ENCODE results near the gene FAM171A1. TPM values are rescaled to one million over a fixed set of nuclear protein-coding genes. Genes with fewer than 3 reads are reported as not detected.

The FAM171A1 gene
- total RNA-seq, 1 experiment from 2014 or later, result 46.5 TPM

- Histone ChIP-seq H3K36me3 (ENCODE audit: insufficient read depth, low read length, poor library complexity, severe bottlenecking) (no peaks in the 10 kb centered on the region), H3K4me3 (ENCODE audit: low read depth, low read length, poor library complexity, severe bottlenecking) (no peak overlapping the region), H3K27me3 (replicated peaks; ENCODE audit: insufficient read depth, low read depth, low read length, poor library complexity) (no peaks in the 10 kb centered on the region), H3K27ac (ENCODE audit: low read depth, low read length, poor library complexity, severe bottlenecking) (no peak overlapping the region), H3K4me1 (ENCODE audit: insufficient read depth, low read length, poor library complexity, severe bottlenecking) (no peaks in the 10 kb centered on the region), H3K9me3 (ENCODE audit: low read depth, low read length, poor library complexity, severe bottlenecking) (no peaks in the 10 kb centered on the region)
- intact Hi-C loops (cut with micrococcal nuclease; ENCODE audit: unreplicated experiment), result no loop called here
- TF ChIP-seq, protein P1, sequence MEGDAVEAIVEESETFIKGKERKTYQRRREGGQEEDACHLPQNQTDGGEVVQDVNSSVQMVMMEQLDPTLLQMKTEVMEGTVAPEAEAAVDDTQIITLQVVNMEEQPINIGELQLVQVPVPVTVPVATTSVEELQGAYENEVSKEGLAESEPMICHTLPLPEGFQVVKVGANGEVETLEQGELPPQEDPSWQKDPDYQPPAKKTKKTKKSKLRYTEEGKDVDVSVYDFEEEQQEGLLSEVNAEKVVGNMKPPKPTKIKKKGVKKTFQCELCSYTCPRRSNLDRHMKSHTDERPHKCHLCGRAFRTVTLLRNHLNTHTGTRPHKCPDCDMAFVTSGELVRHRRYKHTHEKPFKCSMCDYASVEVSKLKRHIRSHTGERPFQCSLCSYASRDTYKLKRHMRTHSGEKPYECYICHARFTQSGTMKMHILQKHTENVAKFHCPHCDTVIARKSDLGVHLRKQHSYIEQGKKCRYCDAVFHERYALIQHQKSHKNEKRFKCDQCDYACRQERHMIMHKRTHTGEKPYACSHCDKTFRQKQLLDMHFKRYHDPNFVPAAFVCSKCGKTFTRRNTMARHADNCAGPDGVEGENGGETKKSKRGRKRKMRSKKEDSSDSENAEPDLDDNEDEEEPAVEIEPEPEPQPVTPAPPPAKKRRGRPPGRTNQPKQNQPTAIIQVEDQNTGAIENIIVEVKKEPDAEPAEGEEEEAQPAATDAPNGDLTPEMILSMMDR (conservative IDR thresholded peaks at IDR 0.05; ENCODE audit: low read depth, low read length), result no peak
- ChIA-PET CTCF (no interaction called here), POLR2A (ENCODE audit: low non-redundant PET) (no interaction called here)
- no TSS peak for BruUV-seq (replicated peaks)
- DNase-seq (ENCODE audit: low spot score), result no peak
These were observed 159.6 kb downstream of the FAM171A1 start for GRCh38 chr10:15211464-15211979.

- BruUV-seq (replicated peaks), result no TSS peak
- no peak for DNase-seq (ENCODE audit: low spot score)
- intact Hi-C loops (cut with micrococcal nuclease; ENCODE audit: unreplicated experiment), result no loop called here
- no peak for TF ChIP-seq EZH2 (IDR thresholded peaks at IDR 0.05; ENCODE audit: borderline replicate concordance, low read depth, low read length, poor library complexity, severe bottlenecking)
- TF ChIP-seq, protein P1 (conservative IDR thresholded peaks at IDR 0.05; ENCODE audit: low read depth, low read length), result no peak
- no peaks in the 10 kb centered on the region for H3K9me3 ChIP-seq (ENCODE audit: low read depth, low read length, poor library complexity, severe bottlenecking)
- ChIA-PET POLR2A (ENCODE audit: low non-redundant PET) (no interaction called here), CTCF (no interaction called here)
- no peaks in the 10 kb centered on the region for H3K27me3 ChIP-seq (replicated peaks; ENCODE audit: insufficient read depth, low read depth, low read length, poor library complexity)
- no peak overlapping the region for H3K4me3 ChIP-seq (ENCODE audit: low read depth, low read length, poor library complexity, severe bottlenecking)
- H3K27ac ChIP-seq (ENCODE audit: low read depth, low read length, poor library complexity, severe bottlenecking), result no peak overlapping the region
- no peaks in the 10 kb centered on the region for H3K36me3 ChIP-seq (ENCODE audit: insufficient read depth, low read length, poor library complexity, severe bottlenecking)
- H3K4me1 ChIP-seq (ENCODE audit: insufficient read depth, low read length, poor library complexity, severe bottlenecking), result no peaks in the 10 kb centered on the region
These were observed 160.6 kb downstream of the FAM171A1 start for GRCh38 chr10:15210521-15210920.

DNA sequence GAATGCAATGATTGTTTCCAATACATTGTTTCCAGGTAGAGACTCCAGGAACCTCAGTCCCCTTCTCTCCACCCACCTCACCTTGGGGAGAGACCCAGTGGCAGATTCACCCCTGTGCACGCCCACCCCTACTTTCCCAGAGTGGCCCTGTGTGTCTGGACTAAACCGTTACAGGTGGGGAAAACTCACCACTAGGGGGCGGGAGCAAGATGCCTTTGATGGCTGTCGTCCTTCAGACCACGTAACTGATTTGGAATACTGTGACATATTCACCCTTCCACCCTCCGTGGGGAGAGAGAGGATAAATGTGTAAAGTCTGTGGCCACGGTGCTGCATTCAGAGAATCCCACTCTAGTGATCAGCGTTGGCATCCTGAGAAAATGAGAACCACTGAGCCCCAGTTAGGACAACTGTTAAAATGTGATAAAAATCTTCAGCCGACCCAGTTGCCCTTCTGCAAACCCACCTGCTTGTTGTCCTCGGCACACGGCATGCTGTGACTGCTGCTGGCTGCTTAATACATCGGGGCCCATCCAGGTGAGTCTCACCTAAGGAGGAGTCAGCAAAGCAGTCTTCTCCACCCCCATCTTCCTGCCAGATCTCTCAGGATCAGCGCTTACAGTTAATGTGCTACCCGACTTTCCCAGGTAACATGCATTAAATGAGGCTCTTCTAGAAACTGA, 161.1 kb downstream of the FAM171A1 start:
- intact Hi-C loops (cut with micrococcal nuclease; ENCODE audit: unreplicated experiment), result loop anchor here (2.0 kb wide), 1 partner anchor 161 kb away; the partner anchor contains the start of gene FAM171A1

More for the DNA sequence above, 161.1 kb downstream of the FAM171A1 start:
- no peaks in the 10 kb centered on the region for H3K27me3 ChIP-seq (replicated peaks; ENCODE audit: insufficient read depth, low read depth, low read length, poor library complexity)
- no peaks in the 10 kb centered on the region for H3K4me1 ChIP-seq (ENCODE audit: insufficient read depth, low read length, poor library complexity, severe bottlenecking)
- no peak overlapping the region for H3K27ac ChIP-seq (ENCODE audit: low read depth, low read length, poor library complexity, severe bottlenecking)
- no peaks in the 10 kb centered on the region for H3K36me3 ChIP-seq (ENCODE audit: insufficient read depth, low read length, poor library complexity, severe bottlenecking)
- peak; percentile 82 for DNase-seq (ENCODE audit: low spot score)
- CTCF ChIA-PET, result no interaction called here
- no peaks in the 10 kb centered on the region for H3K9me3 ChIP-seq (ENCODE audit: low read depth, low read length, poor library complexity, severe bottlenecking)
- POLR2A ChIA-PET (ENCODE audit: low non-redundant PET), result no interaction called here
- TF ChIP-seq, protein P1 (conservative IDR thresholded peaks at IDR 0.05; ENCODE audit: low read depth, low read length), result peak; percentile 95
- TF ChIP-seq EZH2 (IDR thresholded peaks at IDR 0.05; ENCODE audit: borderline replicate concordance, low read depth, low read length, poor library complexity, severe bottlenecking), result no peak
- no TSS peak for BruUV-seq (replicated peaks)
- H3K4me3 ChIP-seq (ENCODE audit: low read depth, low read length, poor library complexity, severe bottlenecking), result no peak overlapping the region
